ENCODE data around the gene PNO1.

- no peak for TF ChIP-seq TAF1 (IDR thresholded peaks at IDR 0.05; ENCODE audit: borderline replicate concordance, insufficient read depth, low read length)
- no peak for TF ChIP-seq POLR2AphosphoS5 (IDR thresholded peaks at IDR 0.05; ENCODE audit: low read depth, low read length)
- TF ChIP-seq SIN3A (IDR thresholded peaks at IDR 0.05; ENCODE audit: borderline replicate concordance, insufficient read depth, low read length), result no peak
- TF ChIP-seq REST (IDR thresholded peaks at IDR 0.05; ENCODE audit: insufficient read depth in 1 of 2, low read depth in 2 of 2, low read length in 2 of 2), result no peak
These were observed 45.9 kb downstream of the PNO1 start for GRCh38 chr2:68203587-68203986.

Data from PFSK-1 (cell line).